ENCODE measurements around the gene LCP2.
"Not testable (repeated sequence)": the region's sequence is repeated elsewhere in the genome, so short reads cannot be mapped to it uniquely, and the experiment has no call there.

The LCP2 gene

DNA sequence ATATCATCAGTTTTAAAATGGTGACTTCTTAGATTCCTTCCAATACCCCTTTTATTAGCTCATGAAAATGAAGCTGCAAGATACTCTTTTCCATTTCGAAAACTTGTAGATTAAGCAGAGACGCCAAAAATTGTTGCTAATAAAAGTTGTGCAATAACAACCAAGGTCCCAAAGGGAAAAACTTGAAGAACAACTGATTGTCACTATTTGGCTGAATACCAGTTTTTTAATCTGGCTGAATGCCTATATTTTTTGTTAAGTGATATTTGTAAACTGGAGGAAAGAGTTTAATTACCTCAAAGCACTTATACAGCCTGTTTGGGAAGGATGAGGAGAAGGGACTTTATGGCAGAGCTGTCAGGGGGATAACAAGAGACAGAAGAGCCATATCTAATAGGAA is 50.2 kb downstream of the LCP2 start:
- Histone ChIP-seq H3K27me3 (ENCODE audit: control insufficient read depth, insufficient read depth, low read length) (no peaks in the 10 kb centered on the region), H3K9ac (ENCODE audit: low read length) (no peak overlapping the region), H3K4me1 (ENCODE audit: control insufficient read depth, insufficient read depth, low read length) (no peaks in the 10 kb centered on the region), H3K27ac (ENCODE audit: low read depth, low read length) (no peak overlapping the region), H3K36me3 (ENCODE audit: control insufficient read depth, insufficient read depth, low read length) (no peaks in the 10 kb centered on the region), H3K4me3 (ENCODE audit: low read length) (no peak overlapping the region)

DNA sequence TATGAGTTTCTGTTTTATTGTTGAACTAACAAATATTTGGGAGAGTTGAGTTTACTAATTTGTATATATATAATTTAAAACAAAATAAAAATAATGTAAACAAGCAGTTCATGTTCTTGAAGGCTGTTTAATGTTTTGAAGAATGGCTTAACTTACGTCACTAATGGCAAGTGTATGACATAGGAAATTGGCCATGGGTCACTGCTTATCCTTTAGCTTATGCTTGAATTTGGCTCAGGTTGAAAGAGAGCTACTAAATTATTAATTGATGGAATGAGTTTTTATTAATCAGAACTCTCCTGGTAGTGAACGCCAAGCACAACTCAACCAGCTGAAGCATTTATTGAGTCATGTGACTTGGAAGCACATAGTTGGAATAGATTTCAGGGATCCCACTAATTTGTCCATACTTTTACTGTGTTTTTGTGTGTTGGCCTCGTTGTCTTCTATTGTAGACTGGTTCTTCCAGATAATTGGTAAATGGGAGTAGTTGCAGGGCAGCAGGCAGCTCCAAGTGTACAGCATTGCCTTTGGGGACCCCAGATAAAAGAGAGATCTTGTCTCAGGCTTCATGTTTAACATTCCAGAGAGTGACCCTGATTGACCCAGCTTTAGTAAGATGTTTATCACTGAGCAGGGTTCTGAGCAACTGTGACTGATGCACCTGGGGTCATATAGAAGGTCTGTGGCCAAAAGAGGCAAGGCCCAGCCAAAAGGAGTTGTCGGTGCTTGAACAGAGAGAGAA is 51.3 kb downstream of the LCP2 start:
- Histone ChIP-seq H3K27me3 (ENCODE audit: control insufficient read depth, insufficient read depth, low read length) (no peaks in the 10 kb centered on the region), H3K36me3 (ENCODE audit: control insufficient read depth, insufficient read depth, low read length) (no peaks in the 10 kb centered on the region), H3K27ac (ENCODE audit: low read depth, low read length) (no peak overlapping the region), H3K4me3 (ENCODE audit: low read length) (no peak overlapping the region), H3K4me1 (ENCODE audit: control insufficient read depth, insufficient read depth, low read length) (no peaks in the 10 kb centered on the region), H3K9ac (ENCODE audit: low read length) (no peak overlapping the region)

DNA sequence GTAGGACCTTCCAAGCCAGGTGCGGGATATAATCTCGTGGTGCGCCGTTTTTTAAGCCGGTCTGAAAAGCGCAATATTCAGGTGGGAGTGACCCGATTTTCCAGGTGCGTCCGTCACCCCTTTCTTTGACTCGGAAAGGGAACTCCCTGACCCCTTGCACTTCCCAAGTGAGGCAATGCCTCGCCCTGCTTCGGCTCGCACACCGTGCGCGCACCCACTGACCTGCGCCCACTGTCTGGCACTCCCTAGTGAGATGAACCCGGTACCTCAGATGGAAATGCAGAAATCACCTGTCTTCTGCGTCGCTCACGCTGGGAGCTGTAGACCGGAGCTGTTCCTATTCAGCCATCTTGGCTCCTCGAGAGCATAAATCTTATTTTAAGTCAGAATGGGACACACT is 52.1 kb downstream of the LCP2 start:
- not testable (repeated sequence) for H3K9ac ChIP-seq (ENCODE audit: low read length); H3K4me1 ChIP-seq (ENCODE audit: control insufficient read depth, insufficient read depth, low read length); H3K4me3 ChIP-seq (ENCODE audit: low read length); H3K27ac ChIP-seq (ENCODE audit: low read depth, low read length); H3K36me3 ChIP-seq (ENCODE audit: control insufficient read depth, insufficient read depth, low read length); H3K27me3 ChIP-seq (ENCODE audit: control insufficient read depth, insufficient read depth, low read length)

DNA sequence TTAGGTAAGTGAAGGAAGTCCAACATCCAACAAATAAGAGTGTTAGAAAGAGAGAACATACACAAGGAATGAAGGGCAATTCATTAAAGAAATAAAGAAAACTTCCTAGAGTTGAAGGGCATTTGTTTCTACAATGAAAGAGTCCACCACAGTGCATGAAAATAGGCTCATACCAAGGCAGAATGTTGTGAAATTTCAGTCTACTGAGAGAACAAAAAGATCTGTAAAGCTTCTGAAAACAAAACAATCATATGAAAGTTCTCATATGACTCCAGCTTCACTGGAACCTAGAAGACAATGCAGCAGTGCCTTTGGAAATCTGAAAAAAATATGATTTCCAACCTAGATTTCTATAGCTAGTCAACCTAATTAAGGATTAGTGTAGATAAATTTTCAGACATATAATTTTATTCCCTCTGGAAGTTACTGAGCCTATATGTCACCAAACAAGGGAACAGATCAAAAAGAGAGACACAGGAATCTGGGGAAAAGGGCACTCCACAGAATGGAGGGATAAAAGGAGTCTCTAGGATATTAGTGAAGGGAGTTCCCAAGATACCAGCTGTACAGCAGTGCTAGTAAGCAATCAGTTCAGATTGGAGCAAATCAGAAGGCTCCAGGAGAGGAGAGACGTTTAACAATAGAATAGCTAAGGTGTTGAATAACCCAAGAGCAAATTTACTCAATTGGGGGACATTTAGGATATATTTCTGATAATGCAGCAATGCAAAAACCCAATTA is 59.0 kb downstream of the LCP2 start:
- Histone ChIP-seq H3K36me3 (ENCODE audit: control insufficient read depth, insufficient read depth, low read length) (no peaks in the 10 kb centered on the region), H3K4me3 (ENCODE audit: low read length) (no peak overlapping the region), H3K27me3 (ENCODE audit: control insufficient read depth, insufficient read depth, low read length) (no peaks in the 10 kb centered on the region), H3K4me1 (ENCODE audit: control insufficient read depth, insufficient read depth, low read length) (no peaks in the 10 kb centered on the region), H3K27ac (ENCODE audit: low read depth, low read length) (no peak overlapping the region), H3K9ac (ENCODE audit: low read length) (no peak overlapping the region)

DNA sequence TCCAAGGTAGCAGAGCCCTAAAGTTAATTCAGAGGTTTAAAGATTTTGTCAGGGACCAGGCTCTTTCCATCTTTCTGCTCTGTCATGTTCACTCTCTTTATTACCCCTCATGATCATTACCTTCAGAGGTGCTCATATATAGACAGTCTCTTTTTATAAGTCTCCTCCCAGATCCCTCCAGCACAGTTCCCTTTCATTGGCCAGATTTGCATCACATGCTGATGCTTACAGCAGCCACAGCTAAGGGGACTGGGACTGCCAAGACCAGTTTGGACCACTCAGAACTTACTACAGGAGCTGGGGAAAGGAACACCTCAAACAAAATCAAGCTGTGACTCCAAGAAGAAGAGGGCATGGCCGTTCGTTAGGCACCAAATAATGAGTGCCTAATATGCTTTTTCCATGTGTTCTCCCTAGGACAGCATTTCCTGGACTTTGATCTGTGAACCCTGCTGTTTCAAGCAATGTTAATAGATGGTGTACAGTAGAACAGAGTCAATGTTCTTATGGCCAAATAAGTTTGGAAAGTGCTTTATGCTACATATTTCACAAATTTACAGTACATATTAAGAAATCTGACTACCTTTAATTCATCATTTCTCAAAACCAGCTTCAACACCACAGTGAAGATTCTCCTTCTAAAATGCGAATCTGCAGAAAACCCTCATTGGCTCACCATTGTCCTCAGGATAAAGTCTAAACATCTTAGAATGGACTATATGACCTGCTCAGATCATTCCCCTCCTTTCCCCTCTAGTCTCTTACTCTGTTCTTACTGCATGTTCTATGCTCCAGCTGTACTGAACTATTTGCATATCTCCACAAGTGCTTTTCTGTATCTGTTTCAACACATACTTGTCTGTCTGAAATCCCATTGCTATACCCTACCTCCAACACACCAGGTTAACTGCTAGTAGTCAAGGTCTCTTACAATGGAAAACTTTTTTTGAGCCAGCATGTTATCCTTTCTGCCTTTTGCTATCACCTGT is 61.4 kb downstream of the LCP2 start:
- H3K4me1 ChIP-seq (ENCODE audit: control insufficient read depth, insufficient read depth, low read length) = no peaks in the 10 kb centered on the region
- H3K4me3 ChIP-seq (ENCODE audit: low read length) = no peak overlapping the region
- no peaks in the 10 kb centered on the region for H3K36me3 ChIP-seq (ENCODE audit: control insufficient read depth, insufficient read depth, low read length)
- no peak overlapping the region for H3K27ac ChIP-seq (ENCODE audit: low read depth, low read length)
- H3K9ac ChIP-seq (ENCODE audit: low read length) = no peak overlapping the region
- no peaks in the 10 kb centered on the region for H3K27me3 ChIP-seq (ENCODE audit: control insufficient read depth, insufficient read depth, low read length)

DNA sequence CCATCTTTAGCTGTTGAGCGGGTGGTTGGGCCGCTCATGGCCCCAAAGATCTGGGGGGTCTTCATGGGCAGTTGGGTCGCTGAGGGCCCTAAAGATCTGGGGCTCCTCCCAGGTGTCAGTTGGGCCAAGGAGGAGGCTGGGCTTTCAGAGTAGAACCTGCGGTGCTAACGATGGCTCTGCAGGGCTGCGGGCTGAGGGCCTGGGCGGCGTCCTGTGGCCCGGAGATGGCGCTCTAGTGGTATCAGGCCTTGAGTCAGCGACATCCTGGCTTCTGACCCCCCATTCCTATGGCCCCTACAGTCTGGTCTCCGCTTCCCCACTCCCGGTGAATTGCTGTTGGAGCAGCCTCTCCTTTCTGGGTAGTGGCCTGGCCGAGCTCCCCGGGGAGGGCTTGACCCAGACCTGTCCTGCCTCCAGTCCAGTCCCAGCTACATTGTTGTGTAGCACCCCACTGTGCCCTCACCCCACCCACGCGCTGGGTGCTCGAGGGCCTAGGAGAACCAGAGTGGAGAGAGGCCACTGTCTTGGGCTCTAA is 64.2 kb downstream of the LCP2 start:
- Histone ChIP-seq H3K27ac (ENCODE audit: low read depth, low read length) (no peak overlapping the region), H3K4me1 (ENCODE audit: control insufficient read depth, insufficient read depth, low read length) (no peaks in the 10 kb centered on the region), H3K36me3 (ENCODE audit: control insufficient read depth, insufficient read depth, low read length) (no peaks in the 10 kb centered on the region), H3K27me3 (ENCODE audit: control insufficient read depth, insufficient read depth, low read length) (no peaks in the 10 kb centered on the region), H3K4me3 (ENCODE audit: low read length) (no peak overlapping the region), H3K9ac (ENCODE audit: low read length) (no peak overlapping the region)

DNA sequence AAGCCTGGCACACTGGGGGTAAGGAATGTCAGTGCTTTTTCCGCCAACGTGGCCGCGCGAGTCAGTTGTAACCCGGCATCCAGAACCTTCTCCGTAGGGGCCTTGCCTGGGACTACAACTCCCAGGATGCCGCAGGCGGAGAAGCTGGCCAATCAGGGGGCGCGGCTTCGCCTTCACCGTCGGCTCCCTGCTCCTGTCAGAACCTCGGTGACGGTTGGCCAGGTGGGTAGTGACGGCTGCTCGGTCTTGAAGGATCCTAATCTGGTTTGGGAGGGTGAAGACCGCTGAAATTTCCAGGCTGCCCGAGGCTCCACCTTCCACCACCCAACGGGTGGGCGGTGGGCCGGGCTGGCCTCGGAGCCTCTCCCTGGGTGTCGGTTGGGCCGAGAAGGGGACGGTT is 64.8 kb downstream of the LCP2 start, which contains the start of gene C5orf58:
C5orf58 (plus strand) TSS at position 200 of the 400 bp plus-strand sequence. CDS start 1,992 bp downstream, outside the sequence.
- no peaks in the 10 kb centered on the region for H3K27me3 ChIP-seq (ENCODE audit: control insufficient read depth, insufficient read depth, low read length)
- H3K9ac ChIP-seq (ENCODE audit: low read length) = no peak within 1 kb of the TSS
- H3K27ac ChIP-seq (ENCODE audit: low read depth, low read length) = no peak within 1 kb of the TSS
- H3K36me3 ChIP-seq (ENCODE audit: control insufficient read depth, insufficient read depth, low read length) = no peaks in the 10 kb centered on the region
- no peak within 1 kb of the TSS for H3K4me3 ChIP-seq (ENCODE audit: low read length)
- no peaks in the 10 kb centered on the region for H3K4me1 ChIP-seq (ENCODE audit: control insufficient read depth, insufficient read depth, low read length)

DNA sequence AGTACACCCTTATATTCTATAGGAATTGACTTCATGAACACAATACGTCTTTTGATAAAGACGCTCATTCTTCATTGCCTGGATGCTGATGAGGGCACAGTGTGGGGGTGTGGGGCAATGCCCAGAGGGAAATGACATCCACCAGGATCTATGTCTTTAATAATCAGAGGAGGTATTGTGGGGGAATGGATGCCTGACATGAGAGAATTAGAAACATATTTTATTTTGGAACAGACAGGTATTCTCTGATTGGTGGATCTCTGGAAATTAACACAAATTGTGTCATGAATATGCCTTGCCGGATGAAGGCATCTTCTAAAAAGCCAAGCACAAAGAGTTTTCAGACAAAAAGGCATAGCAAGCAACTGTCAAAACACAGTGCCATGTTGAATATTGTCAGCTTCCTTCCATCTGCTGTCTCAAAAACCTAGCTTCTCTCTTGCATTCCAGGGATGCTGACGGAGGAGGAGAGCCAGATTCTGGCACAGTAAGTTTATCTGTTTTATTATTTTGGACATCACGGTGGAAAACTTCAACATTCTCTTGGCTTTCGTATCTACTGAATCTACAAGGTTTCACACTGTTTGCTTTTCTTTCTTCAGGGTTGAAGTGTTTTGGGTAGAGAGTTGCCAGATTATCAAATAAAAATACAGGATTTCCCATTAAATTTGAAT is 68.7 kb downstream of the LCP2 start:
- no peaks in the 10 kb centered on the region for H3K36me3 ChIP-seq (ENCODE audit: control insufficient read depth, insufficient read depth, low read length)
- H3K4me3 ChIP-seq (ENCODE audit: low read length) = no peak overlapping the region
- no peaks in the 10 kb centered on the region for H3K27me3 ChIP-seq (ENCODE audit: control insufficient read depth, insufficient read depth, low read length)
- H3K27ac ChIP-seq (ENCODE audit: low read depth, low read length) = no peak overlapping the region
- no peak overlapping the region for H3K9ac ChIP-seq (ENCODE audit: low read length)
- H3K4me1 ChIP-seq (ENCODE audit: control insufficient read depth, insufficient read depth, low read length) = no peaks in the 10 kb centered on the region

DNA sequence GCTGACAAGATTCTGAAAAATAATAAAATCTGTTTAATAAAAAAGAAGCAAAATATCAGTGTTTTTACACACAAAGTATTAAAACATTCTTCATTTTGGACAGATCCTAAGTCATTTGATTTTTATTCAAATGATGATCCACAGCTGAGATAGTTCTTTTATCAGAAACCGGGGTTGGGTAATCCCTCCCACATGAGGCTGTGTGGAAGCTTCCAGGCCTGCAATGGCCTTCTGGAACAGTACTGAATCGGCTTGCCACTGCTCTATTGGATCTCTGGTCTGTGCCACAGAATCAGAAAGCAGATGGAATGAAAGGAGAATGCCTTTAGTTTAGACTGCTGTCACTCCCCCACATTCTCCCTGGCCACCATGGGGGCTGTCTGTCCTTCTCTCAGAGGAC is 70.9 kb downstream of the LCP2 start:
- Histone ChIP-seq H3K4me3 (ENCODE audit: low read length) (no peak overlapping the region), H3K27ac (ENCODE audit: low read depth, low read length) (no peak overlapping the region), H3K36me3 (ENCODE audit: control insufficient read depth, insufficient read depth, low read length) (no peaks in the 10 kb centered on the region), H3K27me3 (ENCODE audit: control insufficient read depth, insufficient read depth, low read length) (no peaks in the 10 kb centered on the region), H3K4me1 (ENCODE audit: control insufficient read depth, insufficient read depth, low read length) (peaks cover 2% of the 10 kb centered on the region), H3K9ac (ENCODE audit: low read length) (no peak overlapping the region)

DNA sequence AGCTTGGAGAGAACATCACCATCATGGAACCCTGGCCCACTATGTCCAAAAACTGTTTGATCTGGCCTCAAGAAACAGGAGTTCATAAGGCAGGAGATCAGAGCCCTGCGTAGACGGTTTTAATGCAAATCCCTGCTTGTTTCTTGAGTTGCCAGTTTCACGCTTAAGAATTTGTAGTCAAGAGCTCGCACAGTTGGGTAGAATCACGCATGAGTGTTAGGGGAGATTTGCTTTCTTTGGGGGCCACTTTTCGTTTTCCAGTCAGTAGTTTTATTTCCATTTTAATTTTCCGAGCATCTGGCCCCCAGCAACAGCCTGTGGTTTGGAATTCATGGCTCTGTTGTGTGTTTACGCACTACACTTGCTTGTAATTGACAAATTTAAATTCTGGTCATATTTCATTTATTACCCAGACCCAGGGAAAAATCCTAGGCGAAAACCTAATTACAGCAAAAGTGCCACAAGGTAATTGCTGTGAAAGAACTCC is 71.4 kb downstream of the LCP2 start:
- H3K9ac ChIP-seq (ENCODE audit: low read length) = no peak overlapping the region
- no peak overlapping the region for H3K27ac ChIP-seq (ENCODE audit: low read depth, low read length)
- H3K36me3 ChIP-seq (ENCODE audit: control insufficient read depth, insufficient read depth, low read length) = no peaks in the 10 kb centered on the region
- no peak overlapping the region for H3K4me3 ChIP-seq (ENCODE audit: low read length)
- peaks cover 3% of the 10 kb centered on the region for H3K4me1 ChIP-seq (ENCODE audit: control insufficient read depth, insufficient read depth, low read length)
- no peaks in the 10 kb centered on the region for H3K27me3 ChIP-seq (ENCODE audit: control insufficient read depth, insufficient read depth, low read length)

DNA sequence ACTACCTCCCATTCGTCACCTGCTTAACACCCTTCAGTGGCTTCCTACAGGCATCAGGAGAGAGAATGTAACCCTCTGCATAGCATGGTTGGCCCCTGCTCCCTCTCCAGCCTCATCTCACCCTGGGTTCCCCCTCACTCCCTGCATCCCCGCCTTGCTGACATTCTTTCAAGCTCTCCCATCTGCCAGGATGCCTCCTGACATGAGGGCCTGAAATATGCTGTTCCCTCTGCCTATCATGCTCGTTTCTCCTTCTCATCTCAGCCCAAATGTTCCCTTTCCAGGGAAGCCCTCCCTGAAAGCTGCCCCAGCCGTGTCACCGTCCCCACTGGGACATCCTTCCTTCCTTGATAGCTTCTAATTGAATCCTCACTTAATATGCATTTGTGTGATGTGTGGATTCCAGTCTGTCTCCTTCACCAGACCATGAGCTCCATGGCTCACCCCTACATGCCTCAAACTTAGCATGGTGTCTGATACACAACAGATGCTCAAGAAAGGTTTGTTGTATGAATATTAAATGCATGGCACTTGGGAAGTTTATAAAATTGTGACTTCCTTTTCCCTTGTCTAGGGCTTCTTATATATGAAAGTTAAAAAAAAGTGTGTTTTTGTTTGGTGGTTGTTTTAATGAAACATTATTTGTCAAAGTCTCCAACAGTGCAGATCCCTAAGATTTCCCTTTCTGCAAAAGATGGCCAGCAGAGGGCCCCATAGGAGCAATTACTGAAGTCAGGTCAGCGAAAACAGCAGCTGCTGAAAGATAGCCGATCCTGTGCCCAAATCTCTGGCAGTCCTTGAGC is 72.0 kb downstream of the LCP2 start:
- peaks cover 5% of the 10 kb centered on the region for H3K4me1 ChIP-seq (ENCODE audit: control insufficient read depth, insufficient read depth, low read length)
- no peak overlapping the region for H3K4me3 ChIP-seq (ENCODE audit: low read length)
- no peaks in the 10 kb centered on the region for H3K27me3 ChIP-seq (ENCODE audit: control insufficient read depth, insufficient read depth, low read length)
- H3K9ac ChIP-seq (ENCODE audit: low read length) = no peak overlapping the region
- no peaks in the 10 kb centered on the region for H3K36me3 ChIP-seq (ENCODE audit: control insufficient read depth, insufficient read depth, low read length)
- no peak overlapping the region for H3K27ac ChIP-seq (ENCODE audit: low read depth, low read length)
